ENCODE measurements around the gene ABRACL.

ABRACL gene

GRCh38 chr6:139007428-139007827, 21.1 kb upstream of the ABRACL start:
- no peak overlapping the region for H3K4me3 ChIP-seq (ENCODE audit: low read depth, low read length)
- no peak for DNase-seq (ENCODE audit: low read depth)
- TF ChIP-seq CTCF (IDR thresholded peaks at IDR 0.05; ENCODE audit: low read depth, low read length) (no peak), MAX (IDR thresholded peaks at IDR 0.05; ENCODE audit: low read depth, low read length) (no peak), MYC (IDR thresholded peaks at IDR 0.05; ENCODE audit: low read depth, low read length) (no peak), POLR2A (IDR thresholded peaks at IDR 0.05; ENCODE audit: extremely low read depth, insufficient read length) (no peak)

- peak; percentile 30 for DNase-seq (ENCODE audit: low read depth)
- no peak overlapping the region for H3K4me3 ChIP-seq (ENCODE audit: low read depth, low read length)
- TF ChIP-seq MYC (IDR thresholded peaks at IDR 0.05; ENCODE audit: low read depth, low read length) (no peak), MAX (IDR thresholded peaks at IDR 0.05; ENCODE audit: low read depth, low read length) (no peak), CTCF (IDR thresholded peaks at IDR 0.05; ENCODE audit: low read depth, low read length) (no peak), POLR2A (IDR thresholded peaks at IDR 0.05; ENCODE audit: extremely low read depth, insufficient read length) (no peak)
Measured at GRCh38 chr6:139008117-139008516, 20.4 kb upstream of the ABRACL start.

DNA sequence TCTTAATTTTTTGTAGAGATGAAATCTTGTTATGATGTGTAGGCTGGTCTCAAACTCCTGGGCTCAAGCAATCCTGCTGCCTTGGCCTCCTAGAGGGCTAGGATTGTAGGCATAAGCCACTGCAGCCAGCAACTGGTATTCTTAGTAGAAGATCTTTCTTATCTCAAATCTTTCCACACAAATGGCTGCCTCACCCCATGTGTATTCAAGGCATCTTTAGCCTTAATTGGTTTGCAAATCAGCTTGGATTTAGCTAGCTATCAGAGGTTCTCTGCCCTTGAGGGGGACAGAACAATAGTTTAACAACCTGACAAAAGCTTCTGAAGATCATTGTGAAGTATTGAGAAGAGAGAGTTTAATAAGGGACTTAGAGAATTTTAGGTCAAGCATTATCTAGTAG, 17.9 kb upstream of the ABRACL start:
- no peak overlapping the region for H3K4me3 ChIP-seq (ENCODE audit: low read depth, low read length)
- DNase-seq (ENCODE audit: low read depth) = no peak
- no peak for TF ChIP-seq CTCF (IDR thresholded peaks at IDR 0.05; ENCODE audit: low read depth, low read length)
- TF ChIP-seq MAX (IDR thresholded peaks at IDR 0.05; ENCODE audit: low read depth, low read length) = no peak
- no peak for TF ChIP-seq POLR2A (IDR thresholded peaks at IDR 0.05; ENCODE audit: extremely low read depth, insufficient read length)
- no peak for TF ChIP-seq MYC (IDR thresholded peaks at IDR 0.05; ENCODE audit: low read depth, low read length)

- TF ChIP-seq POLR2A (IDR thresholded peaks at IDR 0.05; ENCODE audit: extremely low read depth, insufficient read length) (no peak), CTCF (IDR thresholded peaks at IDR 0.05; ENCODE audit: low read depth, low read length) (no peak), MAX (IDR thresholded peaks at IDR 0.05; ENCODE audit: low read depth, low read length) (no peak), MYC (IDR thresholded peaks at IDR 0.05; ENCODE audit: low read depth, low read length) (no peak)
- H3K4me3 ChIP-seq (ENCODE audit: low read depth, low read length) = no peak overlapping the region
- DNase-seq (ENCODE audit: low read depth) = no peak
Measured at GRCh38 chr6:139011980-139012379, 16.6 kb upstream of the ABRACL start.

DNA sequence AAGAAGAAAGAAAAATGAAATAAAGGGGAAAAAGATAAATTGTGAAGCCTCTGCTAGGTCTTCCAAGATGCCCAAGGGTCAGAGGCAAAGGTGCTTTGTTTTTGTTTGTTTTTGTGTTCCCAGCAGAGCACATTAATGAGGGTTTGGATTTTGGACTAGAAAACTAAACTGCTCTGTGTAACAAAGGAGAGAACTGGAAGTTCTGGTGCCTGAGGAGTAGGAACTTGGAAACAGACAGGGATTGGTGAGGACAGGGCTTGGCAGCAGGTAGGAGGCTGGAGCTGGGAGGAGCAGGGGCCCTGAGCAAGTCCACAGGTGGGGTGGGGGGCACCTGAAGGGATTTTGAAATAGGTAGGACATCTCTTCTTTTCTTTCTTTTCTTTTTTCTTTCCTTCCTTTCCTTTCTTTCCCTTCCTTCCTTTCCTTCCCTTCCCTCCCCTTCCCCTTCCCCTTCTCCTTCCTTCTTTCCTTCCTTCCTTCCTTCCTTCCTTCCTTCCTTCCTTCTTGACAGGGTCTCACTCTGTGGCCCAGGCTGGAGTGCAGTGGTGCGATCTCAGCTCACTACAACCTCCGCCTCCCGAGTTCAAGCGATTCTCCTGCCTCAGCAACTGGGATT, 15.3 kb upstream of the ABRACL start:
- H3K4me3 ChIP-seq (ENCODE audit: low read depth, low read length) = no peak overlapping the region
- no peak for TF ChIP-seq POLR2A (IDR thresholded peaks at IDR 0.05; ENCODE audit: extremely low read depth, insufficient read length)
- no peak for TF ChIP-seq CTCF (IDR thresholded peaks at IDR 0.05; ENCODE audit: low read depth, low read length)
- TF ChIP-seq MYC (IDR thresholded peaks at IDR 0.05; ENCODE audit: low read depth, low read length) = no peak
- TF ChIP-seq MAX (IDR thresholded peaks at IDR 0.05; ENCODE audit: low read depth, low read length) = no peak
- no peak for DNase-seq (ENCODE audit: low read depth)
